ENCODE results near the gene ZNF888.

- TF ChIP-seq CTCF (IDR thresholded peaks at IDR 0.05; ENCODE audit: insufficient read depth, low read depth, low read length) (no peak), EZH2 (IDR thresholded peaks at IDR 0.05; ENCODE audit: insufficient read depth, low read length) (no peak)
Measured at GRCh38 chr19:52943884-52944643, 20.8 kb upstream of the ZNF888 start.

Measured in astrocyte (in vitro differentiated cells and primary cell).